Vagina (tissue), 2 donors: ENCODE data around the gene HMCN1. TPM values are rescaled to one million over a fixed set of nuclear protein-coding genes. Genes with fewer than 3 reads are reported as not detected.
A peak's percentile ranks its signal among the peaks of the same experiment; 100 is the strongest.
"Not testable (repeated sequence)": the region's sequence is repeated elsewhere in the genome, so short reads cannot be mapped to it uniquely, and the experiment has no call there.

Source experiments
- DNase-seq, 2 donors: peaks; one replicate each; pipeline ENCODE4 v3.0.0-alpha.2; 2017; ENCODE audit errors: extremely low spot score in 2 of 2
- H3K27ac ChIP-seq: fragments of 200-600 bp; sonication (generic); one replicate; pipeline ENCODE4 v1.5.1; 2019
- H3K27me3 ChIP-seq: fragments of 200-600 bp; sonication (generic); one replicate; pipeline ENCODE4 v1.5.1; 2019
- H3K36me3 ChIP-seq, 2 donors: fragments of 200-600 bp; sonication (generic); one replicate each; pipeline ENCODE4 v1.5.1; 2017 to 2019
- H3K4me1 ChIP-seq: fragments of 200-600 bp; sonication (generic); one replicate; pipeline ENCODE4 v1.5.1; 2019
- H3K4me3 ChIP-seq, 2 donors: fragments of 200-600 bp; sonication (generic); 1 replicate in 1 of 2; 2 replicates in 1 of 2; pipeline ENCODE4 v1.5.1; 2016 to 2019
- H3K9me3 ChIP-seq: fragments of 200-600 bp; sonication (generic); one replicate; pipeline ENCODE4 v1.5.1; 2019
- POLR2A ChIP-seq, 2 donors: fragments of 450-650 bp; IDR thresholded peaks; one replicate each; pipeline ENCODE4 v1.6.1; 2017; ENCODE audit warnings: antibody characterized with exemption in 2 of 2, mild to moderate bottlenecking in 2 of 2, moderate library complexity in 2 of 2
- POLR2AphosphoS5 ChIP-seq, 2 donors: sonication (generic); formaldehyde crosslinking; IDR thresholded peaks; one replicate each; pipeline ENCODE4 v1.9.0; 2017; ENCODE audit warnings: antibody characterized with exemption in 2 of 2, mild to moderate bottlenecking in 2 of 2, low read depth in 1 of 2; ENCODE audit not compliant: insufficient read depth in 1 of 2
- intact Hi-C: fragments of 100-400 bp; cut with DNase I; formaldehyde crosslinking; loops from one replicate; pipeline ENCODE4 v1.15.1; 2023
- total RNA-seq: library from RNA; depleted of rRNA; stranded (reverse); fragments of >200 nt; gene quantifications from one replicate; pipeline ENCODE4 v1.2.3, GENCODE V29; 2016
- TF ChIP-seq, protein P1 (sequence below), 3 experiments: fragments of 450-650 bp in 2 of 3; fragments of 200-600 bp in 1 of 3; sonication (generic) in 1 of 3; IDR thresholded peaks; one replicate each; pipeline ENCODE4 v1.5.1; 2017 to 2019; ENCODE audit warnings: antibody characterized with exemption in 3 of 3, mild to moderate bottlenecking in 2 of 3, moderate library complexity in 2 of 3

HMCN1 gene
- total RNA-seq, 1 donor from 2014 or later, result 10.6 TPM

GRCh38 chr1:186179231-186179630 is 445.0 kb downstream of the HMCN1 start:
- H3K9me3 ChIP-seq, result no peaks in the 10 kb centered on the region
- no peak for DNase-seq
- TF ChIP-seq, protein P1, sequence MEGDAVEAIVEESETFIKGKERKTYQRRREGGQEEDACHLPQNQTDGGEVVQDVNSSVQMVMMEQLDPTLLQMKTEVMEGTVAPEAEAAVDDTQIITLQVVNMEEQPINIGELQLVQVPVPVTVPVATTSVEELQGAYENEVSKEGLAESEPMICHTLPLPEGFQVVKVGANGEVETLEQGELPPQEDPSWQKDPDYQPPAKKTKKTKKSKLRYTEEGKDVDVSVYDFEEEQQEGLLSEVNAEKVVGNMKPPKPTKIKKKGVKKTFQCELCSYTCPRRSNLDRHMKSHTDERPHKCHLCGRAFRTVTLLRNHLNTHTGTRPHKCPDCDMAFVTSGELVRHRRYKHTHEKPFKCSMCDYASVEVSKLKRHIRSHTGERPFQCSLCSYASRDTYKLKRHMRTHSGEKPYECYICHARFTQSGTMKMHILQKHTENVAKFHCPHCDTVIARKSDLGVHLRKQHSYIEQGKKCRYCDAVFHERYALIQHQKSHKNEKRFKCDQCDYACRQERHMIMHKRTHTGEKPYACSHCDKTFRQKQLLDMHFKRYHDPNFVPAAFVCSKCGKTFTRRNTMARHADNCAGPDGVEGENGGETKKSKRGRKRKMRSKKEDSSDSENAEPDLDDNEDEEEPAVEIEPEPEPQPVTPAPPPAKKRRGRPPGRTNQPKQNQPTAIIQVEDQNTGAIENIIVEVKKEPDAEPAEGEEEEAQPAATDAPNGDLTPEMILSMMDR (IDR thresholded peaks at IDR 0.05), result no peak
- TF ChIP-seq POLR2A (IDR thresholded peaks at IDR 0.05) (no peak), POLR2AphosphoS5 (IDR thresholded peaks at IDR 0.05; ENCODE audit: insufficient read depth in 1 of 2, low read depth in 1 of 2) (no peak)
- no peaks in the 10 kb centered on the region for H3K27me3 ChIP-seq
- no peaks in the 10 kb centered on the region for H3K4me1 ChIP-seq
- H3K4me3 ChIP-seq, result no peak overlapping the region
- no peak overlapping the region for H3K27ac ChIP-seq
- intact Hi-C loops, result no loop called here
- no peaks in the 10 kb centered on the region for H3K36me3 ChIP-seq

DNA sequence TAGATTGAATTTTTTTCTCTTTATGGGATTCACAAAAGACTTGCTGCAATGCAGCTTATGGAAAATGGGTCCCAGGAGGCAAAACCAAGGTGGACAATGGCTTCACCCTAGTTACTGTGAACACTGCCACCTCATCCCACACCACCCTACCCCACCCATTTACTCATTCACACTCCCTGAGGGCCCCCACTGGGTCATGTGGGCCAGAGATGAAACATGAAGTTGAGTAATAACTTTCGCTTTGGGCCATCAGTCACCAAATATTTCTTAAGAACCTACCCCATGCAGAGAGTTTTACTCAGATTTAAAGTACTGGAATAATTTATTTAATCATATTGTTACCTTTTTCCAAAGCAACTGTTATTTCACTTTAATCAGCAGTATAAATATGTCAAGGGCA is 449.0 kb downstream of the HMCN1 start:
- H3K27ac ChIP-seq, result no peak overlapping the region
- TF ChIP-seq POLR2AphosphoS5 (IDR thresholded peaks at IDR 0.05; ENCODE audit: insufficient read depth in 1 of 2, low read depth in 1 of 2), result peak in 1 of 2 donors; percentile 51
- TF ChIP-seq, protein P1 (IDR thresholded peaks at IDR 0.05), result no peak
- intact Hi-C loops, result no loop called here
- peaks cover under 1% of the 10 kb centered on the region for H3K4me1 ChIP-seq
- H3K4me3 ChIP-seq, result no peak overlapping the region
- DNase-seq, result no peak
- H3K9me3 ChIP-seq, result no peaks in the 10 kb centered on the region
- no peaks in the 10 kb centered on the region for H3K36me3 ChIP-seq
- no peaks in the 10 kb centered on the region for H3K27me3 ChIP-seq

DNA sequence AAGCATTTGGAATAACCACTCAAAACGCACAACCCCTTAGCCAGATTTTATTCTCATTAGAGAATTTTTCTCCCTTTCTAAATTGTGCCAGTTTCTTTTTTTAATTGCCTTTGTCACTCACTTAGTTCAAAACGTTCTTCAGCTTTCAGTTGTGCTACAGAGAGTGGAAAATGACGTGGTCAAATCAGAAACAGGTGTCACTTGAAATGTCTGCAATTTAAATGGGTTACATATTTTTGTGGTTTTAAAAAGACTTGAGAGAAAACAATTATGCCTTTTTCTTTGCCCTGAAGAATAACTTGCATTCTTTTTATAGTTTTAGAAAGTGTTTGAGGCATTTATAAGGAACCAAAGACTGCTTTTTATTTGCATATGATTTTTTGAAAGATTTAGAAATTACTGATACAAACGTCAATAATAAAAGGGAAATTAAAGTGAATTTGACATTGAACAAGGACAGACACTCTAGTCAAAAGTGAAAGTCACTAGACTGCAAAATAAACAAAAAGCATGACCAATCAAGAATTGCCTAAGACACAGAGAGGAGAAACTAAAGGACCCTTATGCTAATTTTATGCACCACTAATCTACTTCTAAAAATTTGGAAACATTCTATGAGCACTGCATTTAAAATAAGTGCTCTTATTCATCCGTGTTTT is 449.9 kb downstream of the HMCN1 start:
- H3K4me3 ChIP-seq, result no peak overlapping the region
- no peak overlapping the region for H3K27ac ChIP-seq
- intact Hi-C loops, result no loop called here
- H3K9me3 ChIP-seq, result no peaks in the 10 kb centered on the region
- DNase-seq, result no peak
- no peaks in the 10 kb centered on the region for H3K27me3 ChIP-seq
- TF ChIP-seq POLR2A (IDR thresholded peaks at IDR 0.05), result no peak
- TF ChIP-seq POLR2AphosphoS5 (IDR thresholded peaks at IDR 0.05; ENCODE audit: insufficient read depth in 1 of 2, low read depth in 1 of 2), result no peak
- TF ChIP-seq, protein P1 (IDR thresholded peaks at IDR 0.05), result no peak
- peaks cover 10% of the 10 kb centered on the region for H3K4me1 ChIP-seq
- H3K36me3 ChIP-seq, result no peaks in the 10 kb centered on the region

- peaks cover 10% of the 10 kb centered on the region for H3K4me1 ChIP-seq
- H3K27ac ChIP-seq, H3K9me3 ChIP-seq, H3K36me3 ChIP-seq, DNase-seq, intact Hi-C loops, H3K4me3 ChIP-seq, H3K27me3 ChIP-seq: not testable (repeated sequence)
These were observed 452.1 kb downstream of the HMCN1 start for GRCh38 chr1:186186251-186186650.

- TF ChIP-seq, protein P1 (IDR thresholded peaks at IDR 0.05), result no peak
- TF ChIP-seq POLR2AphosphoS5 (IDR thresholded peaks at IDR 0.05; ENCODE audit: insufficient read depth in 1 of 2, low read depth in 1 of 2) (no peak), POLR2A (IDR thresholded peaks at IDR 0.05) (no peak)
- intact Hi-C loops, result no loop called here
- Histone ChIP-seq H3K9me3 (no peaks in the 10 kb centered on the region), H3K27ac (no peak overlapping the region), H3K4me1 (peaks cover 10% of the 10 kb centered on the region), H3K4me3 (no peak overlapping the region), H3K36me3 (no peaks in the 10 kb centered on the region), H3K27me3 (no peaks in the 10 kb centered on the region)
- no peak for DNase-seq
These were observed 453.4 kb downstream of the HMCN1 start for GRCh38 chr1:186187601-186188000.
